ENCODE measurements around the gene SLC38A11.

Gene SLC38A11

GRCh38 chr2:164915566-164915965 is 39.8 kb downstream of the SLC38A11 start:
- no peak overlapping the region for H3K4me2 ChIP-seq
- peaks cover 56% of the 10 kb centered on the region for H3K4me1 ChIP-seq (ENCODE audit: low read depth, poor library complexity, severe bottlenecking)
- no peak overlapping the region for H2AFZ ChIP-seq (ENCODE audit: low read depth)
- no peaks in the 10 kb centered on the region for H3K27me3 ChIP-seq (ENCODE audit: insufficient read depth, low read depth)
- H3K27ac ChIP-seq = no peak overlapping the region
- no peak for TF ChIP-seq CTCF (conservative IDR thresholded peaks at IDR 0.05; ENCODE audit: low read depth, low read length)
- H4K20me1 ChIP-seq (ENCODE audit: insufficient read depth) = no peaks in the 10 kb centered on the region
- no peak overlapping the region for H3K9ac ChIP-seq
- no peaks in the 10 kb centered on the region for H3K79me2 ChIP-seq (ENCODE audit: insufficient read depth, low read depth)
- no peaks in the 10 kb centered on the region for H3K36me3 ChIP-seq (ENCODE audit: insufficient read depth)
- no peak overlapping the region for H3K4me3 ChIP-seq (IDR thresholded peaks at IDR 0.05; ENCODE audit: insufficient read depth, low read depth, low read length)

GRCh38 chr2:164913640-164914350 is 41.5 kb downstream of the SLC38A11 start:
- Histone ChIP-seq H3K4me1 (ENCODE audit: low read depth, poor library complexity, severe bottlenecking) (peaks cover 63% of the 10 kb centered on the region), H3K9ac (no peak overlapping the region), H3K4me3 (IDR thresholded peaks at IDR 0.05; ENCODE audit: insufficient read depth, low read depth, low read length) (no peak overlapping the region), H3K27ac (no peak overlapping the region), H2AFZ (ENCODE audit: low read depth) (0 out of 2 replicates have a peak overlapping the region, but pooled peaks have one; percentile 32), H3K36me3 (ENCODE audit: insufficient read depth) (no peaks in the 10 kb centered on the region), H3K4me2 (peak overlapping the region; percentile 21; the same call in 1 of the 2 replicates), H4K20me1 (ENCODE audit: insufficient read depth) (no peaks in the 10 kb centered on the region), H3K79me2 (ENCODE audit: insufficient read depth, low read depth) (no peaks in the 10 kb centered on the region), H3K27me3 (ENCODE audit: insufficient read depth, low read depth) (no peaks in the 10 kb centered on the region)
- 0 out of 2 replicates have a peak, but pooled peaks have one; percentile 28 for TF ChIP-seq CTCF (conservative IDR thresholded peaks at IDR 0.05; ENCODE audit: low read depth, low read length)

GRCh38 chr2:164913011-164913410 is 42.3 kb downstream of the SLC38A11 start:
- Histone ChIP-seq H3K27me3 (ENCODE audit: insufficient read depth, low read depth) (no peaks in the 10 kb centered on the region), H3K36me3 (ENCODE audit: insufficient read depth) (no peaks in the 10 kb centered on the region), H2AFZ (ENCODE audit: low read depth) (no peak overlapping the region), H3K4me2 (no peak overlapping the region), H3K27ac (no peak overlapping the region), H3K4me3 (IDR thresholded peaks at IDR 0.05; ENCODE audit: insufficient read depth, low read depth, low read length) (no peak overlapping the region), H3K79me2 (ENCODE audit: insufficient read depth, low read depth) (no peaks in the 10 kb centered on the region), H3K4me1 (ENCODE audit: low read depth, poor library complexity, severe bottlenecking) (peaks cover 67% of the 10 kb centered on the region), H3K9ac (no peak overlapping the region), H4K20me1 (ENCODE audit: insufficient read depth) (no peaks in the 10 kb centered on the region)
- no peak for TF ChIP-seq CTCF (conservative IDR thresholded peaks at IDR 0.05; ENCODE audit: low read depth, low read length)

GRCh38 chr2:164911832-164912231 is 43.5 kb downstream of the SLC38A11 start:
- no peak for TF ChIP-seq CTCF (conservative IDR thresholded peaks at IDR 0.05; ENCODE audit: low read depth, low read length)
- no peaks in the 10 kb centered on the region for H3K36me3 ChIP-seq (ENCODE audit: insufficient read depth)
- no peak overlapping the region for H3K4me3 ChIP-seq (IDR thresholded peaks at IDR 0.05; ENCODE audit: insufficient read depth, low read depth, low read length)
- no peak overlapping the region for H3K9ac ChIP-seq
- H3K27me3 ChIP-seq (ENCODE audit: insufficient read depth, low read depth) = no peaks in the 10 kb centered on the region
- peaks cover 57% of the 10 kb centered on the region for H3K4me1 ChIP-seq (ENCODE audit: low read depth, poor library complexity, severe bottlenecking)
- H2AFZ ChIP-seq (ENCODE audit: low read depth) = no peak overlapping the region
- no peaks in the 10 kb centered on the region for H4K20me1 ChIP-seq (ENCODE audit: insufficient read depth)
- H3K27ac ChIP-seq = no peak overlapping the region
- no peak overlapping the region for H3K4me2 ChIP-seq
- H3K79me2 ChIP-seq (ENCODE audit: insufficient read depth, low read depth) = no peaks in the 10 kb centered on the region
